ENCODE measurements around the gene YIF1A.

DNA sequence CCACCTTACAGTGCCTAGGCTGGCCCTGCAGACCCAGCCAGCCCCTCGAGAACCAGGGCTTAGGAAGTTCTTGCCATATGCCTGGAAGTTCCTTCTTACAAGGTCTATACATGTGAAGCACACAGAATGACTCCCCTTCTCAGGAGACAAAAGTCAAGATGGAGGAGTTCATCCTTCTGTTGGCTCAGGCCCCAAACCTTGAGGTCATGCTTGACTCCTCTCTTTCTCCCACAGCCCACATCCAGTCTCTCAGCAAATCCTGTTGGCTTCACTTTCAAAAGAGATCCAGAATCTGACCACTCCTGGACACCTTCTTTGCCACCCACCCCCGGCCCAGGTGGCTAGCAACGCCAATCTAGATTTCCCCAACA lies 29.6 kb upstream of the YIF1A start:
- TF ChIP-seq POLR2A (IDR thresholded peaks at IDR 0.05) (no peak), EP300 (IDR thresholded peaks at IDR 0.05) (no peak), POLR2AphosphoS5 (IDR thresholded peaks at IDR 0.05) (no peak)
- TF ChIP-seq, protein P1, sequence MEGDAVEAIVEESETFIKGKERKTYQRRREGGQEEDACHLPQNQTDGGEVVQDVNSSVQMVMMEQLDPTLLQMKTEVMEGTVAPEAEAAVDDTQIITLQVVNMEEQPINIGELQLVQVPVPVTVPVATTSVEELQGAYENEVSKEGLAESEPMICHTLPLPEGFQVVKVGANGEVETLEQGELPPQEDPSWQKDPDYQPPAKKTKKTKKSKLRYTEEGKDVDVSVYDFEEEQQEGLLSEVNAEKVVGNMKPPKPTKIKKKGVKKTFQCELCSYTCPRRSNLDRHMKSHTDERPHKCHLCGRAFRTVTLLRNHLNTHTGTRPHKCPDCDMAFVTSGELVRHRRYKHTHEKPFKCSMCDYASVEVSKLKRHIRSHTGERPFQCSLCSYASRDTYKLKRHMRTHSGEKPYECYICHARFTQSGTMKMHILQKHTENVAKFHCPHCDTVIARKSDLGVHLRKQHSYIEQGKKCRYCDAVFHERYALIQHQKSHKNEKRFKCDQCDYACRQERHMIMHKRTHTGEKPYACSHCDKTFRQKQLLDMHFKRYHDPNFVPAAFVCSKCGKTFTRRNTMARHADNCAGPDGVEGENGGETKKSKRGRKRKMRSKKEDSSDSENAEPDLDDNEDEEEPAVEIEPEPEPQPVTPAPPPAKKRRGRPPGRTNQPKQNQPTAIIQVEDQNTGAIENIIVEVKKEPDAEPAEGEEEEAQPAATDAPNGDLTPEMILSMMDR (IDR thresholded peaks at IDR 0.05) = no peak
